Islet precursor cell (in vitro differentiated cells): Measurements from ENCODE around the gene MTRFR.

Experiments
- DNase-seq: peaks from one replicate; pipeline ENCODE4 v3.0.0-alpha.2; 2018

MTRFR gene

DNA sequence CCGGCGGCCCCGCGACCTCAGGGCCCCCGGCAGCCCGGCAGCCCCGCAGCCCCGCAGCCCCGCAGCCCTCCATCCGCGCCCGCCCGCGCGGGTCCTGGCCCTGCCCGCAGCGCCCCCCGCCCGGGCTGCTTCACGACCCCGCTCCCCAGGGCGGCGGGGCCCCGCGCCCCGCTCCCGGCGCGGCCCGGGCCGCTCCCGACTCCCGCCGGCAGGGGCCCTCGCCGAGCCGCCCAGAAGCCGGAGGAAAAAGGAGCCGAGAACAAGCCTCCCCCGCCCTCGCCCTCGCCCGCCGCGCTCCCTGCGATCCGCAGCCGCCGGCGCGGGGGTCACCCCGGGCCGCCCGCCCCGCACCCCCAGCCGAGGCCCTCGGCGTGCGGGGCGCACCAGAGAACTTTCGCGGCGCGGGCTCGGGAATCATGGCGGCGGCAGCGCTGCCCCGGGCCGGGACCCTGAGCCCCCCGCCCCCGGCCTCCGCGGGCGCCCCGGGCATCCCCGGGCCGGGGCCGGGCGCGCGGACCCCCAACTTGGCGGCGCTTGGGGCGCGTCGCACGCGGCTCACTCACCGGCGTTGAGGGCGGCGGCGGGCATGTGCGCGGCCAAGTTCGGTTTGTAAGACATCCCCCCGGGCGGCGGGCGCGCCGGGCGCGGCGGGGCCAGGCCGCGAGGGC lies 37.9 kb downstream of the MTRFR start:
- DNase-seq: peak; percentile 80

GRCh38 chr12:123273166-123273565 lies 39.9 kb downstream of the MTRFR start:
- no peak for DNase-seq

GRCh38 chr12:123278101-123278627 lies 44.9 kb downstream of the MTRFR start:
- DNase-seq: no peak

DNA sequence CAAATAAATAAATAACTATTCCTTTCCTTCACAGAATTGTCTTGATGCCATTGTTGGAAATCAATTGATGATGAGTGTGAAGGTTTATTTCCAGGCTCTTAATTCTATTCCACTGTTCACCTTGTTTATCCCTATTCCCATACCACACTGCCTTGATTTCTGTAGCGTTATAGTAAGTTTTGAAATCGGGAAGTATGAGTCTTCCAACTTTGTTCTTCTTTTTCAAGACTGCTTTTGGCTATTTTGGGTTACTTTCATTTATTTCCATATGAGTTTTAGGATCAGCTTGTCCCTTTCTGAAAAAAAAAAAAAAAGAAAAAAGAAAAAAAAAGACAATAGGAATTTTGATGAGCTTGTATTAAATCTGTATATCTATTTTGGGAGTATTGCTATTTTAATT lies 47.7 kb downstream of the MTRFR start:
- DNase-seq: no peak

- DNase-seq: no peak
Measured at GRCh38 chr12:123282111-123282510, 48.9 kb downstream of the MTRFR start.

- no peak for DNase-seq
Measured at GRCh38 chr12:123283461-123283860, 50.2 kb downstream of the MTRFR start.

GRCh38 chr12:123284669-123285068 lies 51.4 kb downstream of the MTRFR start:
- DNase-seq: no peak

DNA sequence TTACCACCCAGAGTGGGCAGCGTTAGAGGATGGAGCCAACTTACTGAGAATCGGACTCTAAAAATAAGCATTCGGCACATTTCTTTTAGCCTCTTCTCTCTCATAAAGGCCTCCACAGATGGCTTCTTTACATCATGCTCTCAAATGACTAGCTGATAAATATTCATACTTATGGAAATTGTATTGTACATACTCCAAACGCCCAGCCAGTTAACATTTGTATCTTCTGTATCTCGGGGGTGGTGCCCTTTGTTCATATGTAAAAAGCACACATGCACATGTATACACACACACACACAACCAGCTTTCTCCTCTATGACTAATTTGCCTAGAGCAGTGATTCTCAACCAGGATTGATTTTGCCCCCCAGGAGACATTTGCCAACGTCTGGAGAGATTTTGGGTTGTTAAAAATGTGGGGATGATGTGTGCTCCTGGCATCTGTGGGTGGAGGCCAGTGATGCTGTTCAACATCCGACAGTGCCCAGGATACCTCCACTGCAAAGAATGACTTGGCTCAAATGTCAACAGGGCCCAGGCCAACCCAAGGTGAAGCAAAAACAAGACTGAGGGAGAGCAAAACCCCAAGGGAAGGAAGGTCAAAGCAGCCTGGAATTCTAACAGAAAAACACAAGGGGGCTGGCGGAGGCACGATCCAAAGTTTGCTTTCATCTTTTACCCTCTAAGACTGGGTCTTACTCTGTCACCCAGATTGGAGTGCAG lies 53.6 kb downstream of the MTRFR start:
- peak; percentile 54 for DNase-seq

DNA sequence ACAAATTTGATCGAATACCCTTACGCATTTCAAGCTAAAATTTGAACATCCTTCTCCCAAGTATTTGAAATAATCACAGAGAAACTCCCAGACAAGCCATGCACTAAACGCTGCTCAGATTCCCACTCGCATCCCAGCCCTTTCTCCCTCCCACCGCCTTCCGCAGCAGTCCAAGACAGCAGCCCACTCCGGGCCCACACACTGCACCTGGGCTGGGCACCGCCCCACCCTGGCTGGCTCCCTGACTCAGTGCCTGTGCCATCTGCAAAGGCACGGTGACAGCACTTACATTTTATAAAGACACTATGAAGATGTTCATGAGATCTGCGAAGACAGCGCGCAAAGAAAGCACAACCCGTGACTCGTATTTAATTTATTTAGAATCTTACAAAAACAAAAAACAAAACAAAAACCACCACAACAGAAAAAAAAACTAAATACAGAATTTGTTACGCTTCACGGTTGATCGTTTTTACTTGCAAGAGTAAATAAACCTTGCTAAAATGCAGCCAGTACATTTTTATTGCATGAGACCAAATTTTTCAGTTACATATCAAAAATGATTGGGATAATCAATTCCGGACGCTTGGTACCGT lies 55.6 kb downstream of the MTRFR start:
- DNase-seq: no peak

DNA sequence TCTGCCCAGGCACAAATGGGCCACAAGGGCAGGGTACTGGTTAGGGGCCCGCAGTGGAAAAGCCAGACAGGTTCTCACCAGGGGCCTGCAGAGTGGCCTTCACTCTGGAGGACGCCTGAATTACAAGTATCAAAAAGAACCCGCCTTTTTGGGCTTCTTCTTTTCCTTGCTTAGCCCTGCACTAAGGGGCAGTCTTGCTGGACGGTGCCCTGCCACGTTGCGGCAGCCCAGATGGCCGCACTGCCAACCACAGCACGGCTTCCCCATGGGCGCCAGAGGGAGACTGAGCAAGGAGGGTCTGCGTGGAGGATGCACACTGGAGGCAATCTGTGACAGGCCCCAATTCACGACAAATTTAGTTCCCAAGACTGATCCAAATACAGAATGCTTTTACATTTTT lies 56.7 kb downstream of the MTRFR start:
- DNase-seq: no peak

DNA sequence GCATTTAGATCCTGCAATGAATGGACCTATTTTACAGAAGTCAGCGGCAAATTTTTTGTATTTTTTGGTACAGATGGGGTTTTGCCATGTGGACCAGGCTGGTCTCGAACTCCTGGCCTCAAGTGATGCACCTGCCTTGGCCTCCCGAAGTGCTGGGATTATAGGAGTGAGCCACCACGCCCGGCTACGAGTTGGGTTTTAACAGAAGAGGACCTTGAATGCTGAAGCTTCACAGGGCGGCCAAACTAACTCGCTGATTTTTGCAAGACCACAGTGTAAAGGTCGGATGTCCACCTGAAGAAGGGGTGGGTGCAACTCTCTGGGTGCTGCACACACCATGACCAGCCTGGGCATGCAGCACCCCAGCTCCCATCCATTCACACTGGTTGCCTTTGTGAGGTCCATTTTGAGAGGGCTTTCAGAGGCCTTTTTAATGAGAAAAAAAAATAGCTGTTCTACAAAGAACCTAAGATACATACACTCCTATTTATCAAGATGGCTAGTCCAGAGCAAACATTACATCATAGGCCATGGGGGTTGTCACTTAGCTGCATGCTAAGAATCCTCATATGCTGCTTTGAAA lies 60.0 kb downstream of the MTRFR start:
- DNase-seq: no peak

GRCh38 chr12:123305136-123305535 lies 71.9 kb downstream of the MTRFR start:
- DNase-seq: peak; percentile 7

DNA sequence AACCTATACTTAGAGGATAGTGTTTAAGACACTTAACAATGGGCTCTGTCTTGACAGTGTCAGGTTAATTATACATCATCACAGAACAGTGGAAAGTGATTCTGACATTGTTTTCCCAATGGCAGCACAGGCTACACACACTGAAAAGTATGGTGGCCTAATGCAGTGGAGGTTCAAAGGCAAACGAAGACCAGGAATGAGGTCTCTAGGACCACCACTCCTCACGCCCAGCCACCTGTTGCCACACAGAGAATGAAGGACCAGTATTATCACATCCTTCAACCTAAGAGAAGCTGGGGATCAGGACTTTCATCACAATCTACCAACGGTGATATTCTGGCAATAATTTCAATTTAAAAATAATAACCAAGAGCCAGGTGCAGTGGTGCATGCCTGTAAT lies 73.0 kb downstream of the MTRFR start:
- DNase-seq: no peak
